Thyroid gland (tissue), 4 donors: ENCODE measurements around the gene PPM1E. TPM values are rescaled to one million over a fixed set of nuclear protein-coding genes. Genes with fewer than 3 reads are reported as not detected.

Experiments
- DNase-seq, 2 donors: peaks; one replicate each; pipeline ENCODE4 v3.0.0-alpha.2; 2019
- H3K27ac ChIP-seq, 3 donors: fragments of 200-600 bp; sonication (generic); 1 replicate in 2 of 3; 2 replicates in 1 of 3; pipeline ENCODE4 v1.5.1; 2016 to 2019; ENCODE audit warnings: mild to moderate bottlenecking in 1 of 3, moderate library complexity in 1 of 3
- H3K27me3 ChIP-seq: fragments of 200-600 bp; sonication (generic); one replicate; pipeline ENCODE4 v1.5.1; 2019
- H3K36me3 ChIP-seq, 2 donors: fragments of 200-600 bp; sonication (generic); one replicate each; pipeline ENCODE4 v1.5.1; 2016 to 2019
- H3K4me1 ChIP-seq, 2 donors: fragments of 200-600 bp; sonication (generic); one replicate each; pipeline ENCODE4 v1.5.1; 2017 to 2019
- H3K4me3 ChIP-seq, 3 donors: fragments of 200-600 bp; sonication (generic); replicated peaks in 1 of 3; 1 replicate in 2 of 3; 2 replicates in 1 of 3; pipeline ENCODE4 v1.5.1; 2016; ENCODE audit warnings: mild to moderate bottlenecking in 1 of 3
- H3K9me3 ChIP-seq: fragments of 200-600 bp; sonication (generic); one replicate; pipeline ENCODE4 v1.5.1; 2017
- CTCF ChIP-seq, 6 experiments: fragments of 200-600 bp in 3 of 6; fragments of 450-650 bp in 3 of 6; sonication (generic) in 3 of 6; IDR thresholded peaks; one replicate each; pipeline ENCODE4 v1.5.1; 2016 to 2019; ENCODE audit warnings: antibody characterized with exemption in 6 of 6, mild to moderate bottlenecking in 2 of 6, inconsistent platforms in 1 of 6, moderate library complexity in 1 of 6
- POLR2A ChIP-seq, 2 donors: fragments of 450-650 bp; IDR thresholded peaks; one replicate each; pipeline ENCODE4 v1.6.1; 2017; ENCODE audit warnings: antibody characterized with exemption in 2 of 2, mild to moderate bottlenecking in 2 of 2, moderate library complexity in 1 of 2
- WGBS, 2 donors: methylation state at CpG; one replicate each; pipeline ENCODE4 v1.1.5; 2017; 5-methylcytosine and 5-hydroxymethylcytosine counted together
- intact Hi-C: fragments of 100-400 bp; cut with DNase I; formaldehyde crosslinking; loops from one replicate; pipeline ENCODE4 v1.15.1; 2023
- total RNA-seq, 4 donors: library from RNA; depleted of rRNA; stranded (reverse); fragments of >200 nt; gene quantifications; one replicate each; pipeline ENCODE4 v1.2.3, GENCODE V29; 2016

Gene PPM1E
- total RNA-seq, 4 donors from 2014 or later: 0.11 to 0.13 (median 0.13) TPM; not detected in 1

GRCh38 chr17:58756246-58757161 is 850 bp downstream of the PPM1E start:
- intact Hi-C loops: no loop called here
- Histone ChIP-seq H3K4me1 (peaks cover 4 to 15% of the 10 kb centered on the region in 2 donors), H3K4me3 (peak overlapping the region in 1 of 3 donors; percentile 30), H3K9me3 (no peaks in the 10 kb centered on the region), H3K27me3 (peaks cover 15% of the 10 kb centered on the region), H3K36me3 (no peaks in the 10 kb centered on the region), H3K27ac (no peak overlapping the region)
- peak in 1 of 2 donors; percentile 1 for DNase-seq
- 4 to 6% methylated on average over 24 to 35 of the region's 72 CpGs for WGBS, 2 donors
- TF ChIP-seq POLR2A (IDR thresholded peaks at IDR 0.05): no peak
- no peak for TF ChIP-seq CTCF (IDR thresholded peaks at IDR 0.05)

GRCh38 chr17:58757162-58757613 is 1.5 kb downstream of the PPM1E start:
- DNase-seq: no peak
- Histone ChIP-seq H3K36me3 (no peaks in the 10 kb centered on the region), H3K9me3 (no peaks in the 10 kb centered on the region), H3K27ac (no peak overlapping the region), H3K4me3 (no peak overlapping the region), H3K27me3 (peaks cover 15% of the 10 kb centered on the region), H3K4me1 (peaks cover 4 to 15% of the 10 kb centered on the region in 2 donors)
- WGBS, 2 donors: 51 to 74% methylated on average over 5 of the region's 5 CpGs
- intact Hi-C loops: no loop called here
- TF ChIP-seq CTCF (IDR thresholded peaks at IDR 0.05) (no peak), POLR2A (IDR thresholded peaks at IDR 0.05) (no peak)

GRCh38 chr17:58758890-58759289 is 3.2 kb downstream of the PPM1E start:
- H3K9me3 ChIP-seq: no peaks in the 10 kb centered on the region
- no peak overlapping the region for H3K27ac ChIP-seq
- peaks cover 15% of the 10 kb centered on the region for H3K27me3 ChIP-seq
- H3K36me3 ChIP-seq: no peaks in the 10 kb centered on the region
- no peak overlapping the region for H3K4me3 ChIP-seq
- DNase-seq: no peak
- 79 to 81% methylated on average over 8 of the region's 8 CpGs for WGBS, 2 donors
- peaks cover 4 to 15% of the 10 kb centered on the region in 2 donors for H3K4me1 ChIP-seq
- no peak for TF ChIP-seq POLR2A (IDR thresholded peaks at IDR 0.05)
- TF ChIP-seq CTCF (IDR thresholded peaks at IDR 0.05): no peak
- intact Hi-C loops: no loop called here

GRCh38 chr17:58759522-58759921 is 3.9 kb downstream of the PPM1E start:
- intact Hi-C loops: no loop called here
- peaks cover 15% of the 10 kb centered on the region for H3K27me3 ChIP-seq
- no peak overlapping the region for H3K4me3 ChIP-seq
- 74 to 77% methylated on average over 2 of the region's 2 CpGs for WGBS, 2 donors
- peaks cover 4 to 15% of the 10 kb centered on the region in 2 donors for H3K4me1 ChIP-seq
- TF ChIP-seq CTCF (IDR thresholded peaks at IDR 0.05) (no peak), POLR2A (IDR thresholded peaks at IDR 0.05) (no peak)
- no peaks in the 10 kb centered on the region for H3K9me3 ChIP-seq
- no peak overlapping the region for H3K27ac ChIP-seq
- no peak for DNase-seq
- no peaks in the 10 kb centered on the region for H3K36me3 ChIP-seq

- Histone ChIP-seq H3K27ac (no peak overlapping the region), H3K36me3 (no peaks in the 10 kb centered on the region), H3K9me3 (no peaks in the 10 kb centered on the region), H3K4me1 (peaks cover 4 to 15% of the 10 kb centered on the region in 2 donors), H3K4me3 (no peak overlapping the region), H3K27me3 (peaks cover 15% of the 10 kb centered on the region)
- intact Hi-C loops: no loop called here
- 76 to 77% methylated on average over 2 of the region's 2 CpGs for WGBS, 2 donors
- TF ChIP-seq CTCF (IDR thresholded peaks at IDR 0.05) (no peak), POLR2A (IDR thresholded peaks at IDR 0.05) (no peak)
- DNase-seq: no peak
Measured at GRCh38 chr17:58760248-58760647, 4.6 kb downstream of the PPM1E start.
